ENCODE measurements around the gene ACVRL1.

Gene ACVRL1
- 0 reads per million in 2 donors for total RNA-seq

DNA sequence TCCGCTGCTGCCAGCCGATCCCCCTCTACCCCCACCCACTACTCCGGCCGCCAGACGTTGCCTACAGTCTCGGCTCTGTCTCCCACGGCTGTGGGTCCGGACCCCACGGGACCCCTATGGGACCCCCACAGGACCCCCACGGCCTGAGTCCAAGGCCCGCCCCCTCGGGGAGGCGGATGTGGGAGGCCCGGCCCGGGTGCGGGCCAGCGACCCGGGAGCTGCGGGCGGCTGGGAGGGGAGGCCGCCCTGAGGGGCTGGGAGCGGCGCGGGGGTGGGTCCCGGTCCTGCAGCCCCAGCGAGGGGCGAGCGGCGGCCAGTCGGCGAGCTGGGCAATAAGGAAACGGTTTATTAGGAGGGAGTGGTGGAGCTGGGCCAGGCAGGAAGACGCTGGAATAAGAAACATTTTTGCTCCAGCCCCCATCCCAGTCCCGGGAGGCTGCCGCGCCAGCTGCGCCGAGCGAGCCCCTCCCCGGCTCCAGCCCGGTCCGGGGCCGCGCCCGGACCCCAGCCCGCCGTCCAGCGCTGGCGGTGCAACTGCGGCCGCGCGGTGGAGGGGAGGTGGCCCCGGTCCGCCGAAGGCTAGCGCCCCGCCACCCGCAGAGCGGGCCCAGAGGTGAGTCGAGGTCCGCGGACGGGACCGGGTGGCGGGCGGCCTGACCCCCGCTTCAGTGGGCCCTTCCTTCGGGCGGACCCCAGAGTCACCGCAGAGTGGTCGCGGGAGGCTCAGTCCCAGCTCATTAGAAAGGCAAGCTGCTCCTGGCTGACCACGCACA lies at the start of gene ACVRL1:
Gene ACVRL1 (plus strand): TSS at position 422 of the 773 bp plus-strand sequence. CDS start 4,971 bp downstream, outside the sequence.
- DNase-seq, result no peak

DNA sequence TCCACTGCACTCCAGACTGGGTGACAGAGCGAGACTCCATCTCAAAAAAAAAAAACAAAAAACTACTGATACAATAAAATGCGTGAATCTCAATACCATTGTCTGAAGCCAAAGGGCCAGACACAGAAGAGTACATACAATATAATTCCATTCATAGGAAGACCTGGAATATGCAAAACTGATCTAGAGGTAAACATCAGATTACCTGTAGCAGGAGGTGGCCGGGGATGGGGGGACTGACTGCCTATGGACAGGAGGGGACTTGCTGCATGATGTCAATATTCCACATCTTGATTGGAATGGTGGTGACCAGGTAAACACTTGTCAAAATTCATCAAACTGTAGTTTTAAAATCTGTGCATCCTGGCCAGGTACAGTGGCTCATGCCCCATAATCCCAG lies 46.3 kb upstream of the ACVRL1 start:
- no peak for DNase-seq

DNA sequence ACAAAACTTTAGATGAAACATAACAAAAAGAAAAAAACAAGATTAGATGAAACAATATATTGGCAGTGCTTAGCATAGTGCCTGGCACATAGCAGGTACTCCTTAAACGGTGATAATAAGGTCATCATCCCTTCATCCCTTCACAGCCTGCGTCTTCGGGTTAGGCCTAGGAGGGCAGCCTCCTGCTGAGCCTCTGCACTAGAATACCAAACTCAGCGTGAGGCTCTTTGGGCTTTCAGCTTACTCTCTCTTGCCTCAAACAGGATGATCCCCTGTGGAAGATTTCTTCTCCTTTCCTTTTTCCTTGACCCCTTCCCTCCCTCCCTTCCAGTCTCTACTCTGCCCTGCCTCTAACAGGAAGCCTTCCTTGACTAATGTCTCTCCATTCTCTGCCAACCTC lies 44.4 kb upstream of the ACVRL1 start:
- DNase-seq, result no peak

GRCh38 chr12:51863363-51863932 lies 43.9 kb upstream of the ACVRL1 start:
- DNase-seq, result no peak

DNA sequence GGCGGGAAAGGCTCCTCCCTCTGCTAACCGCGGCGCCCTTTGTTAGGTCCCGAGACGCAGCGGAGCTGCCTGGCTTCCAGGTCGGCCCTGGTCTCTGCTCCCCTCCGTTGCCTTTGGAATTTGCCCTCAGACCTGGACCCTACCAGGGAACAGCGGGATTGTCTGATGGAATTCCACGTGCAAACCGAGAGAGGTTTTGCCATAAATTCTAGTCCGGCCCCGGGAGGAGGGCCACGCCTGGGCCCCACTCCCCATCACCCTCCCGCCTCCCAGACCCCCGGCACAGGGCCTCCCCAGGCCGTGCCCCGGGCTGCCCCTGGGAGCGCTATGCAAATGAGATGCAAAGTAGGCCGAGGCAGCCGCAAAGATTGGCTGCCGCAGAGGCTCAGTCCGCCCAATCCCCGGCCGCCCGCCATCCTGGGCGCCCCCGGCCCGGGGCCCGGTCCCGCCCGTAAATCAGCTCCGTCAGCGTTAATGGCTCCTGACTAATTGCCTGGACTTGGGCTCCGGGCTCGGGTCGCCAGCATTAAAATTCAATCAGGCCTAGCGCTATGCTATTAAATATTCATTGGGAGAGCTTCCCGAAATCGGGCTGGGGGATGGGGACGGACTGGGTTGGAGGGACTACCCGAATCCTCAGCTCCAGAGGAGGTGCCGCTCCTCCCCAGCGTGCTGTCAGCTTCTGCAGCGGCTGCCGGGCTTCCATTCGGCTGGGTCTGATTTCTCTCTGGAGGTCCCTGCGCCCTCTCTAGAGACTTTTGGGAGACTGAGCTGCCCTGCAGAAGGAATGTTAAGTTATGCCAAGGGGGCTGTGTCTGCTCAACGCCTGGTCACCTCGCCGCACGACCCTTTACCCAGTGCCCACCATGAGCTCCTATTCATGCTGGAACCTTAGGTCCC lies 43.1 kb upstream of the ACVRL1 start:
- DNase-seq, result no peak

GRCh38 chr12:51864833-51865670 lies 42.3 kb upstream of the ACVRL1 start:
- DNase-seq, result no peak

DNA sequence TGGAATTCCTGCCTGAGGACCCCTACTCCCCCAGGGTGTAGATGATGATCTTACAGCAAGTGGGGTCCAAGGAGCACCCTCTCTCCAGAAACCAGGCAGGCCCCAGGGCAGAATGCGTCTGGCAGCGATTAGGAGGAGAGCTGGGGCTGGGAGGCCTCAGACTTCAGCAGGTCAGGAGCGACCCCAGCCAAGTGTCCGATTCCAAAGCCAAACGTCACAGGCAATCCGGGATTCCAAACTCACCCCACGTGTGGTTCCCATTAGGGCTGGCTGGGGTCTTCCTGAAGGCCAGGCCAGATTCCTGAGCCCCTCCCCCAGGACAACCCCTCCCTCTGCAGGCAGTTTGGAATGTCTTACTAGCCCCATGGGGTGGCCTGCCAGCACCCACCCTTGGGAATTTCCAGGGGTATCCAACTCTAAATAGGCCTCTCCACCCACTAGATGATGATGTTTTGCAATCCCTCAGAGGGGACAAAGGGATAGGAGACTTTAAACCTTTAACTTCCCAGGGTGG lies 41.5 kb upstream of the ACVRL1 start:
- no peak for DNase-seq

GRCh38 chr12:51866324-51866723 lies 41.0 kb upstream of the ACVRL1 start:
- DNase-seq, result no peak

- DNase-seq, result no peak
Observed at GRCh38 chr12:51866762-51867161, 40.5 kb upstream of the ACVRL1 start.

GRCh38 chr12:51867371-51867770 lies 39.9 kb upstream of the ACVRL1 start:
- no peak for DNase-seq

DNA sequence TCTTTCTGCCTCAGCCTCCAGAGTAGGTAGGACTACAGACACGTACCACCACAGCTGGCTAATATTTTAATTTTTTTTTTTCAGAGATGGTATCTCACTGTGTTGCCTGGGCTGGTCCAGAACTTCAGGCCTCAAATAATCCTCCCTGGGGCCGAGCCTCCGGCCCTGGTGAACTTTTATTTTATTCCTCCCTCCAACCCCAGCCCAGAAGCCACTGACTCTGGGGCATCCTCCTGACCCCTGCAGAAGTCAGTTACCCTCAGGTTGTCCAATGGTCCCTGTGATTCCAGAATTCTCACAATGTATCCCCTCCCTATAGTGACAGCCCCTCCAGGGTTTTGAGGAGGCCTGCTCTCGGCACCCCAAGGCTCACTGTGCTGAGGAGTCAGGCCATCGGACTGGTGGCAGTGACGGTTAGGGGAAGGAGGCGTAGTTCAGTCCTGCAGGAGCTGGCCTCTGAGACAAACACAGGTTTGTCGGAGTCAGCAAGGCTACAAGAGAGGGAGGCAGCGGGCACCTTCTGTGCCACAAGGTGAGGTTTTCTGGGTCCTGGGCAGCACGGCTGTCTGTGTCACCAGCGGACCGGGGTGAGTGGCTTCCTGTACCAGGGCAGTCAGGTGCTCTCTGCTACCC lies 39.4 kb upstream of the ACVRL1 start:
- no peak for DNase-seq

GRCh38 chr12:51868821-51869495 lies 38.3 kb upstream of the ACVRL1 start:
- no peak for DNase-seq

DNA sequence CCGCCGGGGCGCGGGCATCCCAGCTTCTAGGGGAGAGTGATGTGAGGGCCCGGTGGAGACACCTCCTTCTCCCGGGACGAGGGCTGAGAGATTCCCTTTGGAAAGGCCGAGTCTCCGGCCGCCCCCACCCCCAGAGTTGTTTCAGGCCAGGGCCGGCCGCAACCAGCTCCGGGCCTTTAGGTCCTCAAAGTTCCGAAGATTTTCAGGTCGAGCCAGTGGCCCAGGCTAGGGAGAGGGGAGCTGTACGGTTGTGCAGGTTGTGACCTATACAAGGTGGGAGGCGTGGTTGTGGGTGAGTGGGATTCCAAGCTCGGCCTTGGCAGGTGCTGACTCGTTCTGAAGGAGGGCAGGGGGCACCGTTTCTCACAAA lies 37.8 kb upstream of the ACVRL1 start:
- DNase-seq, result no peak

GRCh38 chr12:51869931-51870330 lies 37.4 kb upstream of the ACVRL1 start:
- no peak for DNase-seq

- no peak for DNase-seq
Observed at GRCh38 chr12:51870504-51870903, 36.8 kb upstream of the ACVRL1 start.

DNA sequence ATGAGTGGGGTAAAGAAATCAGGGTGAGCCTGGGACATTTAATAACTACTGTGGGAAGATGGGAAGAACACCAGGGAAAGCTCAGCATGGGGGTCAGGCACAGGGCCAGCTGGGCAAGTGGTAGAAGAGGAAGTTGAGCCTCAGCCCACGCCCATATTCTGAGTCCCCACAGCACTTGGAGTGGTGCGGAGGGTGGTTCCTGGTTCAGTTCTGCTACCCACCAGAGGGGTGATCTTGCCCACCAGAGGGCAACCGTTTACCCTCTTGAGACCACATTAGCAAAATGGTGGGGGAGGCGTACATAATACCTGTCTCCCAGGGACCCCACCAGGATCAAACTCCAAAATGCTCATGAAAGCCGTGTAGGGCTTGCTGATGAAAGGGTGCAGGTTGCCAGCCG lies 36.2 kb upstream of the ACVRL1 start:
- DNase-seq, result no peak

DNA sequence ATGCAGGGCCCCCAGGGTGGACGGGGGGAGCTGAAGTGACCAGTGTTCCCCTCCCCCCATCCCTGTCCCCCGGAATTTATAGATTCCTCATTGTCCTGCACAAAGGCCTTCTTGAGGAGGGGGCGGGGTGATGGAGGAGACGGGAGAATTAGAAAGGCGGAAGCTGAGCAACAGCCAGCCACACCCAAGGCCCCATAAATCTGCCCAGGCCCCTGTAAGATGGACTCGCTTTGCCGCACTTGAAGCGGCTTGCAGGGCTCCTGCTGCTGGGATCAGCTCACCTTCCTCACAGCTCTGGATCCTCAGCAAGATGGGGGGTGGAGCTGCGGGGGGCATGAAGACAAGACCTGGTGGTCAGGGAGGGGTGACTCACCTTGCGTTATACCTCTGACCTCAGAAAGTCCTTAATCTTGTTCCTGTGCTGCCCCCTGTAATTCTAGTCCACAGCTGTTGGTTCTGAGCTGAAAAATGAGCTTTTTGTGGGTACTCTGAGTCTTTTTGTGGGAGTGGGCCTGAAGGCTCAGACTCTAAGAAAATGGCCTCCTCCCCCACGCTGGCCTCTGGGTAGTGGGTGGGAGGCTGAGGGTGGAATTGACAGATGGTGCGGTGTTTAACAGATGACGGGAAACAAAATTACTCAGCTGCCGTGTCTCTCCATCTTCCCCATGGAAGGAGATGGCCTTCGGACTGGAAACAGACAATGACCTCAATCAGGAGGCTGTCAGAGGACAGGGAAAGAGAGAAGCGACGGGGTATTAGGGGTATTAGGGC lies 35.2 kb upstream of the ACVRL1 start:
- no peak for DNase-seq

- DNase-seq, result no peak
Observed at GRCh38 chr12:51872689-51872981, 34.7 kb upstream of the ACVRL1 start.

DNA sequence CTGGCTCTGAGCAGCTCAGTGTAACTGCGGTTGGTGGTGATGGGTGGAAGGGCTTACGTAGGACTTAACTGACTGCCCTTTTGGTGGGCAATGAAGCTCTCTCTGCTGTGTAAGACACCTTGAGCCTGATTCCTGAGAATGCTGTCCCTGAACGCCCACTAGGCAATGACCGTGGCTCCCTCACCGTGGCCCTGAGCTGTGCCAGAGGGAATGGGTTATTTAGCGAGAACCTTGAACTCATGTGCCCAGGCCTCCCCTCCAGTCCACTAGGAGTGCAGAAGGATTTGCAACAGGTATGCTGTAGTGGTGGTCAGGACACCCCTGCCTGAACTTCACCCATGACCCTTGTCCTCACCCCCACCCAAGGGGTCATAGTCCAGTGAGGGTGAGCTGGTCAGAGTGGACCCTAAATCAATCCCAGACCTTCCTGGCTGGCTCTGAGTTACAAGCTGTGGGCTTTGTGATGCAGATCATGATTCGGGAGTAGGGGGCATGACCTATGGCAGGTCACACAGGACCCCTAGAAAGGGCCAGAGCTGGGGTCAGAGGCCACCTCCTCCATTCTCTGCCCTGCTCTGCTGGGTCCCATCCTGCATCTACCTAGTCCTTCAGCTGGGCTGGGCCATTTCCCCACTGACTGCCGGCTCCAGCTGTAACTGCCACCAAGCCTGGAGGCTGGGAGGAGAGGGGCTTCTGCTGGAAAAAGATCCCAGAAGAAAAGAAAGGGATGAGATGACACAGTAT lies 33.9 kb upstream of the ACVRL1 start:
- no peak for DNase-seq

- no peak for DNase-seq
Observed at GRCh38 chr12:51874000-51874399, 33.3 kb upstream of the ACVRL1 start.

All from T-helper 9 cell (primary cell).